OCI-M1 (cell line): ENCODE results near the gene FBXO7.
A peak's percentile ranks its signal among the peaks of the same experiment; 100 is the strongest.
"Not testable (repeated sequence)": the region's sequence is repeated elsewhere in the genome, so short reads cannot be mapped to it uniquely, and the experiment has no call there.

Experiments used
- DNase-seq: peaks from one replicate; lab custom pipeline; 2025; lab: John Stamatoyannopoulos, UW

The FBXO7 gene

GRCh38 chr22:32474635-32475467 lies at the start of gene FBXO7:
FBXO7 (plus strand) TSS chr22:32474811; CDS start chr22:32475003, 192 bp downstream.
- DNase-seq = peak; percentile 94

GRCh38 chr22:32426881-32427280 lies 47.7 kb upstream of the FBXO7 start:
- no peak for DNase-seq

- no peak for DNase-seq
Observed at GRCh38 chr22:32430352-32430751, 44.3 kb upstream of the FBXO7 start.

GRCh38 chr22:32444068-32444467 lies 30.5 kb upstream of the FBXO7 start:
- peak; percentile 31 for DNase-seq

GRCh38 chr22:32446321-32446720 lies 28.3 kb upstream of the FBXO7 start:
- DNase-seq = no peak

GRCh38 chr22:32448980-32449379 lies 25.6 kb upstream of the FBXO7 start:
- DNase-seq = no peak

GRCh38 chr22:32457031-32457430 lies 17.6 kb upstream of the FBXO7 start:
- no peak for DNase-seq

- DNase-seq = no peak
Observed at GRCh38 chr22:32462452-32462851, 12.2 kb upstream of the FBXO7 start.

GRCh38 chr22:32465661-32466060 lies 8.9 kb upstream of the FBXO7 start:
- DNase-seq = no peak

GRCh38 chr22:32466496-32466895 lies 8.1 kb upstream of the FBXO7 start:
- DNase-seq = no peak

GRCh38 chr22:32469799-32470212 lies 4.8 kb upstream of the FBXO7 start:
- DNase-seq = peak; percentile 56

- peak; percentile 90 for DNase-seq
Observed at GRCh38 chr22:32473388-32473952, 1.1 kb upstream of the FBXO7 start.

- no peak for DNase-seq
Observed at GRCh38 chr22:32475468-32476010, 928 bp downstream of the FBXO7 start.

GRCh38 chr22:32476281-32477195 lies 1.9 kb downstream of the FBXO7 start:
- peak; percentile 64 for DNase-seq

GRCh38 chr22:32477596-32477995 lies 3.0 kb downstream of the FBXO7 start:
- DNase-seq = peak; percentile 32

- DNase-seq = not testable (repeated sequence)
Observed at GRCh38 chr22:32478552-32478951, 3.9 kb downstream of the FBXO7 start.

GRCh38 chr22:32478994-32479393 lies 4.4 kb downstream of the FBXO7 start:
- no peak for DNase-seq

GRCh38 chr22:32480238-32480637 lies 5.6 kb downstream of the FBXO7 start:
- DNase-seq = no peak

- DNase-seq = peak; percentile 87
Observed at GRCh38 chr22:32482708-32483107, 8.1 kb downstream of the FBXO7 start.

- no peak for DNase-seq
Observed at GRCh38 chr22:32486656-32487390, 12.2 kb downstream of the FBXO7 start.

- DNase-seq = no peak
Observed at GRCh38 chr22:32487461-32487860, 12.8 kb downstream of the FBXO7 start.
